Neural progenitor cell (in vitro differentiated cells): ENCODE data around the gene MAP2K7. TPM values are rescaled to one million over a fixed set of nuclear protein-coding genes. Genes with fewer than 3 reads are reported as not detected.

Experiments used
- DNase-seq: peaks from one replicate; pipeline ENCODE4 v3.0.0-alpha.2; 2016; ENCODE audit warnings: low spot score
- H2AFZ ChIP-seq: fragments of 200-600 bp; sonication (generic); replicated peaks from 2 replicates; pipeline ENCODE4 v1.6.1; 2016; ENCODE audit warnings: antibody characterized with exemption
- H3F3A ChIP-seq: fragments of 200-600 bp; sonication (generic); 2 replicates; pipeline ENCODE4 v1.6.1; 2016; ENCODE audit warnings: antibody characterized with exemption, low read depth
- H3K27ac ChIP-seq: fragments of 200-600 bp; sonication (generic); 2 replicates; pipeline ENCODE4 v1.5.1; 2016; ENCODE audit warnings: mild to moderate bottlenecking
- H3K27me3 ChIP-seq: fragments of 200-600 bp; sonication (generic); 2 replicates; pipeline ENCODE4 v1.6.1; 2016; ENCODE audit warnings: mild to moderate bottlenecking, moderate library complexity
- H3K36me3 ChIP-seq: fragments of 200-600 bp; sonication (generic); 2 replicates; pipeline ENCODE4 v1.5.1; 2016
- H3K4me1 ChIP-seq: fragments of 200-600 bp; sonication (generic); 2 replicates; pipeline ENCODE4 v1.6.1; 2016; ENCODE audit warnings: mixed run types
- H3K4me2 ChIP-seq: fragments of 200-600 bp; sonication (generic); 2 replicates; pipeline ENCODE4 v1.6.1; 2016
- H3K4me3 ChIP-seq: fragments of 200-600 bp; sonication (generic); 2 replicates; pipeline ENCODE4 v1.5.1; 2016
- H3K79me2 ChIP-seq: fragments of 200-600 bp; sonication (generic); 2 replicates; pipeline ENCODE4 v1.6.1; 2016; ENCODE audit warnings: low read depth
- H3K9ac ChIP-seq: fragments of 200-600 bp; sonication (generic); 2 replicates; pipeline ENCODE4 v1.6.1; 2016
- H3K9me3 ChIP-seq: fragments of 200-600 bp; sonication (generic); 2 replicates; pipeline ENCODE4 v1.5.1; 2016; ENCODE audit warnings: low read depth
- H4K20me1 ChIP-seq: fragments of 200-600 bp; sonication (generic); 2 replicates; pipeline ENCODE4 v1.6.1; 2016; ENCODE audit warnings: low read depth
- H3K27ac Mint-ChIP-seq: 3 replicates; pipeline ENCODE4 v1.8.0; 2021; ENCODE audit warnings: mixed read lengths
- H3K27me3 Mint-ChIP-seq: 2 replicates; pipeline ENCODE4 v1.8.0; 2022; ENCODE audit warnings: low read depth, mild to moderate bottlenecking, inconsistent platforms, moderate library complexity, mixed read lengths; ENCODE audit not compliant: insufficient read depth
- H3K36me3 Mint-ChIP-seq: 3 replicates; pipeline ENCODE4 v1.8.0; 2021; ENCODE audit warnings: mixed read lengths
- H3K4me1 Mint-ChIP-seq: 3 replicates; pipeline ENCODE4 v1.8.0; 2021; ENCODE audit warnings: mixed read lengths
- H3K4me3 Mint-ChIP-seq: 3 replicates; pipeline ENCODE4 v1.8.0; 2021; ENCODE audit warnings: mild to moderate bottlenecking, moderate library complexity, mixed read lengths
- H3K9me3 Mint-ChIP-seq: 3 replicates; pipeline ENCODE4 v1.8.0; 2020; ENCODE audit warnings: mixed read lengths
- EZH2 ChIP-seq: fragments of 200-600 bp; sonication (generic); IDR thresholded peaks from 2 replicates; pipeline ENCODE4 v1.6.1; 2017; ENCODE audit warnings: antibody characterized with exemption, mild to moderate bottlenecking, moderate library complexity
- EZH2phosphoT487 ChIP-seq: fragments of 200-600 bp; sonication (generic); IDR thresholded peaks from 2 replicates; pipeline ENCODE4 v1.6.1; 2017; ENCODE audit warnings: antibody characterized with exemption
- total RNA-seq: library from RNA; depleted of rRNA; stranded (reverse); fragments of >200 nt; gene quantifications from 2 replicates; pipeline ENCODE4 v1.2.3, GENCODE V29; 2015; ENCODE audit warnings: low replicate concordance
- TF ChIP-seq, protein P1 (sequence below): fragments of 200-600 bp; sonication (generic); IDR thresholded peaks from 2 replicates; pipeline ENCODE4 v1.5.1; 2017; ENCODE audit warnings: antibody characterized with exemption, mild to moderate bottlenecking

The MAP2K7 gene
- total RNA-seq, 1 donor from 2014 or later = 14.4 TPM

DNA sequence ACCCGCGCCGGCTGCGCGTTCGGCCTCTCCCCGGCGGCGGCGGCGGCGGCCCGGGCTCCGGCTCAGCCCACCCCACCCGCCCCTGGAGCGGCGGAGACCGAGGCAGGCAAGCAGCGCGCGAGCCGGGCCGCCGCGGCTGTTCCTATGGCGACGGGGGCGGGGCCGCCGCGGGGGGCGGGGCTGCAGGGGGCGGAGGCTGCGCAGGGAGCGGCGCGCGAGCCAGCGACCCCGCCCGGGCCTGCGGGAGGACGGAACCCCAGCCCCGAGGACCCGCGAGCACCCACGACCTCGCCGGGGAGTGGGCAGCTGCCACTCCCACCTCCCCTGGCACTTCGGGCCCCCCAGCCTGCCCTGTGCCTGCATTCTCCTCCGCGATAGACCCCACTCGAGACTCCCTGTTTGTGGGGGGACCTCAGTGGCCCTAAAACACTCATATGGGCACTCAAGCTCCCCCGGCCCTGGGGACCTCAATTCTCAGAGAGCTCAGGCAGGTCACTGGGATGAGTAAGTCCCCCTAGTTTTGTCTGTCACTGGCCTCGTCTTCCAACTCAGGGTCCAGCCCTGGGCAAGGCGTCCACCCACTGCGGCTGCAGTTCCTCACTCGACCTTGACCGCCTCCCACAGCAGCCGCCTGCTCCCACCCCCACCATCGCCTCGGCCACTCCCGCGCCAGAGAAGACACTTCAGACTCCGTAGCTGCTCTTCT is 22.5 kb downstream of the MAP2K7 start, which contains the start of gene CTXN1:
CTXN1 (minus strand) TSS at position 115 of the 706 bp plus-strand sequence. CDS start 597 bp downstream, outside the sequence.
- H3K4me1 ChIP-seq = peaks cover 4% of the 10 kb centered on the region
- peaks cover 7% of the 10 kb centered on the region for H3K36me3 Mint-ChIP-seq
- H3K9me3 Mint-ChIP-seq = no peaks in the 10 kb centered on the region
- H3K27me3 Mint-ChIP-seq = peaks cover 13% of the 10 kb centered on the region
- H3K9me3 ChIP-seq = no peaks in the 10 kb centered on the region
- H3F3A ChIP-seq = peaks cover 45% of the 10 kb centered on the region
- peaks cover 8% of the 10 kb centered on the region for H3K79me2 ChIP-seq
- TF ChIP-seq, protein P1, sequence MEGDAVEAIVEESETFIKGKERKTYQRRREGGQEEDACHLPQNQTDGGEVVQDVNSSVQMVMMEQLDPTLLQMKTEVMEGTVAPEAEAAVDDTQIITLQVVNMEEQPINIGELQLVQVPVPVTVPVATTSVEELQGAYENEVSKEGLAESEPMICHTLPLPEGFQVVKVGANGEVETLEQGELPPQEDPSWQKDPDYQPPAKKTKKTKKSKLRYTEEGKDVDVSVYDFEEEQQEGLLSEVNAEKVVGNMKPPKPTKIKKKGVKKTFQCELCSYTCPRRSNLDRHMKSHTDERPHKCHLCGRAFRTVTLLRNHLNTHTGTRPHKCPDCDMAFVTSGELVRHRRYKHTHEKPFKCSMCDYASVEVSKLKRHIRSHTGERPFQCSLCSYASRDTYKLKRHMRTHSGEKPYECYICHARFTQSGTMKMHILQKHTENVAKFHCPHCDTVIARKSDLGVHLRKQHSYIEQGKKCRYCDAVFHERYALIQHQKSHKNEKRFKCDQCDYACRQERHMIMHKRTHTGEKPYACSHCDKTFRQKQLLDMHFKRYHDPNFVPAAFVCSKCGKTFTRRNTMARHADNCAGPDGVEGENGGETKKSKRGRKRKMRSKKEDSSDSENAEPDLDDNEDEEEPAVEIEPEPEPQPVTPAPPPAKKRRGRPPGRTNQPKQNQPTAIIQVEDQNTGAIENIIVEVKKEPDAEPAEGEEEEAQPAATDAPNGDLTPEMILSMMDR = no peak
- TF ChIP-seq EZH2 (no peak), EZH2phosphoT487 (no peak)
- H3K4me3 Mint-ChIP-seq = peak within 1 kb of the TSS; percentile 95
- no peak within 1 kb of the TSS for H2AFZ ChIP-seq
- H3K4me2 ChIP-seq = peak within 1 kb of the TSS; percentile 84
- H3K4me3 ChIP-seq = peak within 1 kb of the TSS; percentile 60
- H3K27me3 ChIP-seq = no peaks in the 10 kb centered on the region
- no peaks in the 10 kb centered on the region for H3K36me3 ChIP-seq
- H4K20me1 ChIP-seq = peaks cover 61% of the 10 kb centered on the region
- peak; percentile 91 for DNase-seq
- peaks cover 34% of the 10 kb centered on the region for H3K4me1 Mint-ChIP-seq
- no peak within 1 kb of the TSS for H3K27ac ChIP-seq
- H3K9ac ChIP-seq = no peak within 1 kb of the TSS
- H3K27ac Mint-ChIP-seq = peak within 1 kb of the TSS; percentile 97

DNA sequence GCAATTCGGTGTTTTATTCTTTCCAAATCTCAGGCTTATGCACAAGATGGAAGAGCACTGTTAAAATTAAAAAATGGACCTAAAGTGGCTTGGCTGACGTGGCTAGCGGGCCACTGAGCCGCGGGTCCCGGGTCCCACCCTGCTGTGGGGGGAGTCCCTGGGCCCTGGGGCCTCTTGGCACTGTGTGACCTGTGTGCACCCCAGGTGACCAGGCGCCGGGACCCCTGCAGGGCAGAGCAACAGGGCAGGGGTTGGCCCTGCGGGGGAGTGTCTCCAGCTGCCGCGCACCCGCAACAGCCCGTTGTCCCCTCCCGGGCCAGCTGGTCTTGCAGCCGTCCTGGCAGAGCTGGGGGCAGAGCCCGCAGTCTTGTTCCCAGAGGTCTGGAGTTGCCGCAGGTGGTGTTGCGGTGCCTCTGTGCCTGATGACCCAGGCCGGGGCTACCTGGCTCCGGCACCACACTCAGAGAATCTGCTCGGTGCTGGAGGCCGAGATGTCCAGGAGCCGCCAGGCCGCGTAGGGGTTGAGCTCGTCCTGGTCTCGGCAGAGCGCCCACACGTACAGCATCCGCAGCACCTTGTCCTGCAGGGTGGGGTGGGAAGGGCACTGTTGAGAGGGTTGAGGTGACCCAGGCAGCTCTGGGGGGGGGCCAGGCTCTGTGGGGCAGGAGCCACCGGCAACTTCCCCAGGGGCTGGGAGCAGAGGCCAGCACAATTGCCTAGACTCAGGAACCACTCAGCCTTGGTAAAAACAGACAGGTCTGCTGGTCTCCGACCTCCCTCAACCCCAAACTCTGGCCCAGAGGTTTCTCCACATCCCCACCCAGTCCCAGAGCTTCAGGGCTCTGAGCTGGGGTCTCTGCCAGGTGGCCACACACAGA is 23.3 kb downstream of the MAP2K7 start:
- Histone ChIP-seq H3F3A (peaks cover 37% of the 10 kb centered on the region), H3K79me2 (peaks cover 8% of the 10 kb centered on the region), H3K4me2 (peak overlapping the region; percentile 77), H3K9me3 (no peaks in the 10 kb centered on the region), H3K27ac (no peak overlapping the region), H3K4me3 (peak overlapping the region; percentile 60), H3K4me1 (no peaks in the 10 kb centered on the region), H4K20me1 (peaks cover 53% of the 10 kb centered on the region), H3K27me3 (no peaks in the 10 kb centered on the region), H3K36me3 (no peaks in the 10 kb centered on the region), H3K9ac (no peak overlapping the region), H2AFZ (no peak overlapping the region)
- Mint-ChIP-seq H3K4me1 (peaks cover 28% of the 10 kb centered on the region), H3K27ac (peak overlapping the region; percentile 87), H3K4me3 (peak overlapping the region; percentile 89), H3K9me3 (no peaks in the 10 kb centered on the region), H3K27me3 (peaks cover 12% of the 10 kb centered on the region), H3K36me3 (peaks cover 7% of the 10 kb centered on the region)
- DNase-seq = no peak
- TF ChIP-seq EZH2 = no peak
- TF ChIP-seq EZH2phosphoT487 = no peak
- TF ChIP-seq, protein P1 = no peak

DNA sequence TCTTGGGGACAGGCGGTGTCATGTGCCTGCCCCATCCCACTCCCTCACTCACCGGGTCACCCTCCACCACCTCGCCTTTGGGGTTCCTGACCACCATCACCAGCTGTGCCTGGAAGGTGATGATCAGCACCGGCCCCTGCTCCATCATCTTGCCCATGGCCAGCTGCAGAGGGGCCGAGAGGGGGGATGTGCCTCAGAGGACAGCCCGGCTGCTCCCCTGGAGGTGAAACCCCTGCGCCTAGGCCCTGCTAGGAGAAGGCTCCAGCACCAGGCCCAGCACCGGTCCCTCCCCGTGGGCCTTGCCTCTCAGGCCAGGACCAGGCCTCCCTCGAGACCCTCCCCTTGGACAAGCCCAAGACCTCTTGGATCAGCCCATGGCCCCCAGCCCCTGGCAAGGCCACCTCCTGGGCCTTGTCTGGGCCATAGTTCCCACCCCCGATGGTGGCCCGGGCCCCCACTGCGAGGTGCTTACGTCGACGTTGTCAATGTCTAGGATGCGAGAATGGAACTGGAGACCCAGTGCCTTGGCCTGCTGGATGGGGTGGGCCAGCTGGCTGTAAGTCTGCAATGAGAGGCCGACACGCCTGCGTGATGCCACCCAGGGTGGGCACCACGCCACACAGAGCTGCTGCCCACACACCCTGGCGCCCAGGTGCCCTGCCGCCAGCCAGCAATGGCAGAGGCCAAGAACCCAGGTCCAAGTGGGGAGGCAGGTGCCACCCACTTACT is 24.1 kb downstream of the MAP2K7 start:
- H3K4me2 ChIP-seq = no peak overlapping the region
- peaks cover 8% of the 10 kb centered on the region for H3K79me2 ChIP-seq
- H3K36me3 ChIP-seq = no peaks in the 10 kb centered on the region
- H3K27me3 ChIP-seq = no peaks in the 10 kb centered on the region
- no peak overlapping the region for H2AFZ ChIP-seq
- TF ChIP-seq EZH2phosphoT487 (no peak), EZH2 (no peak)
- TF ChIP-seq, protein P1 = no peak
- no peaks in the 10 kb centered on the region for H3K9me3 ChIP-seq
- H4K20me1 ChIP-seq = peaks cover 45% of the 10 kb centered on the region
- H3K36me3 Mint-ChIP-seq = peaks cover 7% of the 10 kb centered on the region
- H3K27me3 Mint-ChIP-seq = peaks cover 12% of the 10 kb centered on the region
- H3F3A ChIP-seq = peaks cover 37% of the 10 kb centered on the region
- H3K4me3 ChIP-seq = no peak overlapping the region
- H3K4me3 Mint-ChIP-seq = peak overlapping the region; percentile 80
- peaks cover 24% of the 10 kb centered on the region for H3K4me1 Mint-ChIP-seq
- peak overlapping the region; percentile 20 for H3K27ac Mint-ChIP-seq
- H3K4me1 ChIP-seq = no peaks in the 10 kb centered on the region
- DNase-seq = no peak
- no peak overlapping the region for H3K9ac ChIP-seq
- no peaks in the 10 kb centered on the region for H3K9me3 Mint-ChIP-seq
- H3K27ac ChIP-seq = no peak overlapping the region
